NCI-H2196 (cell line): ENCODE data around the gene NGFR.
A peak's percentile ranks its signal among the peaks of the same experiment; 100 is the strongest.

Source experiments
- DNase-seq: peaks from one replicate; lab custom pipeline; 2025; ENCODE audit not compliant: unreplicated experiment; lab: John Stamatoyannopoulos, UW

NGFR gene

GRCh38 chr17:49514071-49514721 is 19.1 kb downstream of the NGFR start:
- no peak for DNase-seq

GRCh38 chr17:49515196-49515770 is 20.2 kb downstream of the NGFR start:
- DNase-seq, result peak; percentile 95

GRCh38 chr17:49516180-49516579 is 21.1 kb downstream of the NGFR start:
- DNase-seq, result peak; percentile 34

GRCh38 chr17:49518346-49519078 is 23.4 kb downstream of the NGFR start:
- DNase-seq, result no peak

- DNase-seq, result no peak
These were observed 24.7 kb downstream of the NGFR start for GRCh38 chr17:49519781-49520180.

GRCh38 chr17:49520386-49521087 is 25.4 kb downstream of the NGFR start:
- DNase-seq, result no peak

- no peak for DNase-seq
These were observed 26.0 kb downstream of the NGFR start for GRCh38 chr17:49521088-49521450.

GRCh38 chr17:49521471-49522356 is 26.6 kb downstream of the NGFR start:
- DNase-seq, result no peak

- no peak for DNase-seq
These were observed 27.3 kb downstream of the NGFR start for GRCh38 chr17:49522357-49522890.

- DNase-seq, result no peak
These were observed 28.1 kb downstream of the NGFR start for GRCh38 chr17:49523196-49523595.

GRCh38 chr17:49523706-49524472 is 28.8 kb downstream of the NGFR start:
- DNase-seq, result peak; percentile 96

GRCh38 chr17:49524473-49525359 is 29.6 kb downstream of the NGFR start:
- no peak for DNase-seq

GRCh38 chr17:49525831-49526741 is 31.0 kb downstream of the NGFR start:
- DNase-seq, result no peak

- DNase-seq, result no peak
These were observed 33.0 kb downstream of the NGFR start for GRCh38 chr17:49527927-49528651.

- DNase-seq, result no peak
These were observed 33.9 kb downstream of the NGFR start for GRCh38 chr17:49528966-49529365.

- no peak for DNase-seq
These were observed 35.0 kb downstream of the NGFR start for GRCh38 chr17:49530118-49530517.

- DNase-seq, result no peak
These were observed 48.8 kb downstream of the NGFR start for GRCh38 chr17:49543860-49544259.
